Lung (tissue), 12 donors: ENCODE results near the gene MAB21L4. TPM values are rescaled to one million over a fixed set of nuclear protein-coding genes. Genes with fewer than 3 reads are reported as not detected.
A peak's percentile ranks its signal among the peaks of the same experiment; 100 is the strongest.

Experiments used
- ATAC-seq: fragments of 200-7000 bp; cut with Tn5 transposase; one replicate; pipeline ENCODE4 v1.9.1; 2020; ENCODE audit warnings: moderate number of reproducible peaks; ENCODE audit not compliant: insufficient read depth, low FRiP score
- DNase-seq, 3 donors: peaks; one replicate each; pipeline ENCODE4 v3.0.0-alpha.2; 2013 to 2017
- H3K27ac ChIP-seq, 2 donors: one replicate each; pipeline ENCODE4 v1.5.1; 2013; ENCODE audit warnings: mild to moderate bottlenecking in 2 of 2, moderate library complexity in 2 of 2, control low read depth in 1 of 2, inconsistent platforms in 1 of 2, low read depth in 1 of 2, low read length in 1 of 2
- H3K27me3 ChIP-seq, 3 donors: one replicate each; pipeline ENCODE4 v1.5.1; 2013; ENCODE audit warnings: low read length in 2 of 3; ENCODE audit not compliant: control insufficient read depth in 3 of 3, insufficient read depth in 3 of 3
- H3K36me3 ChIP-seq, 4 donors: one replicate each; pipeline ENCODE4 v1.5.1; 2013; ENCODE audit warnings: low read length in 4 of 4, mild to moderate bottlenecking in 1 of 4, moderate library complexity in 1 of 4; ENCODE audit not compliant: control insufficient read depth in 4 of 4, insufficient read depth in 4 of 4
- H3K4me1 ChIP-seq, 5 donors: one replicate each; pipeline ENCODE4 v1.5.1; 2013; ENCODE audit warnings: low read length in 5 of 5, mild to moderate bottlenecking in 2 of 5, moderate library complexity in 1 of 5; ENCODE audit not compliant: control insufficient read depth in 5 of 5, insufficient read depth in 5 of 5
- H3K4me3 ChIP-seq: one replicate; pipeline ENCODE4 v1.5.1; 2013; ENCODE audit warnings: mild to moderate bottlenecking, control low read depth, moderate library complexity
- H3K9ac ChIP-seq, 2 donors: one replicate each; pipeline ENCODE4 v1.5.1; 2013; ENCODE audit warnings: low read length in 2 of 2, control low read depth in 1 of 2; ENCODE audit not compliant: insufficient read depth in 1 of 2
- H3K9me3 ChIP-seq, 4 donors: one replicate each; pipeline ENCODE4 v1.5.1; 2013; ENCODE audit warnings: low read length in 3 of 4, mild to moderate bottlenecking in 1 of 4, moderate library complexity in 1 of 4; ENCODE audit not compliant: control insufficient read depth in 4 of 4, insufficient read depth in 3 of 4
- WGBS, 2 donors: extraction: QIAGEN DNeasy Blood & Tissue Kit; methylation state at CpG; one replicate each; pipeline ENCODE4 v1.1.7; 2013; 5-methylcytosine and 5-hydroxymethylcytosine counted together
- polyA plus RNA-seq, 2 donors: library from polyadenylated mRNA; stranded (reverse); fragments of 200-250 nt; gene quantifications; one replicate each; pipeline ENCODE4 v1.2.1, GENCODE V29; 2013
- total RNA-seq, 2 donors: library from RNA; depleted of rRNA in 1 of 2; stranded (reverse); fragments of >200 nt in 1 of 2; gene quantifications; one replicate each; pipeline ENCODE4 v1.2.1, GENCODE V29; 2014 to 2021
- TF ChIP-seq, protein P1 (sequence below): IDR thresholded peaks from 2 replicates; pipeline ENCODE4 v1.5.1; 2012; ENCODE audit warnings: mild to moderate bottlenecking; ENCODE audit errors: control extremely low read depth, extremely low read depth
- donor health status: control.
- donor health status: control.
- donor health status: Bipolar disorder and iron deficiency.
- donor health status: healthy.
- donor health status: DM: yes; HTN: yes; CAD: no.

Gene MAB21L4
- total and polyA plus RNA-seq, 4 donors: 2.9 to 21.1 (median 6.8) TPM

DNA sequence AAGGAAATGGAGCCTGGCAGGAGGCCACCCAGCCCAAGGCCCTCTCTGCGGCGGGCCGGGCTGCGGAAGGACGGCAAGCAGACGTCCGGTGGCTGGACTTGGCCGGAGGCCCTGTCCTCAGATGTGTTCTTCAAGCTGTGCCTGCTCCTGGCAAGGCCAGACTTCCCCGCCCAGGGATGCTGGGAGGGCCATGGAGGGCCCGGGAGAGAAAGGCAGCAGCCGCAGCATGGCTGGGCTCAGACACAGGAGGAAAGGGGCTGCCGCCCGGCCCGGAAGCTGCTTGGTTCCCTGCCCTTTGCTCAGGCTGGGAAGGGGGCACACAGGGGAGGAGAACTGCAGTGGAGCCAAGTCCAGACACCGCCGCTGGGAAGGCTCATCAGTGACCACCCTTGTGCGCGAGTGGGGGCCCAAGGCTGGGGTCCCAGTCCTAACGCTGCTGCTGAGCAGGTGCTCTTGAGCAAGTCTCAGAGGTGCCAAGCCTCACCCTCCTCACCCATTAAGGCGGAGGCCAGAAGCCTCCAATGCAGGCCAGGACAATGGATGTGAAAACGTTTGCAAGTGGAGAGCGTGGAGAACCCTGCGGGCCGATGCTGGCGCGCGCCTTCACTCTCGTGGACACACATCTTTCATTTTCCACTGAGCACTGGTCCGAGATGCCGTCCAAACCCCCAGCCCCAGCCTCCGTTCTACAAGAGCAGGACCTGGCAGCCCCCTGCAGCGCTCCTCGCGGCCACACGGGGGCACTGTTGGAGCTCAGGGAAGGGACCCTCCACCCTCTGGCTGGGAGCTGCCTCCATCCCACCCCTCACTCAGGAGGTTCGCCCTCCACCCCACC is 18.1 kb upstream of the MAB21L4 start:
- Histone ChIP-seq H3K9me3 (no peaks in the 10 kb centered on the region), H3K27me3 (no peaks in the 10 kb centered on the region), H3K36me3 (no peaks in the 10 kb centered on the region), H3K4me1 (peaks cover 0 to 50% (median 21%) of the 10 kb centered on the region in 5 donors), H3K27ac (peak overlapping the region in 1 of 2 donors; percentile 84), H3K4me3 (no peak overlapping the region), H3K9ac (peak overlapping the region in 1 of 2 donors; percentile 5)
- TF ChIP-seq, protein P1, sequence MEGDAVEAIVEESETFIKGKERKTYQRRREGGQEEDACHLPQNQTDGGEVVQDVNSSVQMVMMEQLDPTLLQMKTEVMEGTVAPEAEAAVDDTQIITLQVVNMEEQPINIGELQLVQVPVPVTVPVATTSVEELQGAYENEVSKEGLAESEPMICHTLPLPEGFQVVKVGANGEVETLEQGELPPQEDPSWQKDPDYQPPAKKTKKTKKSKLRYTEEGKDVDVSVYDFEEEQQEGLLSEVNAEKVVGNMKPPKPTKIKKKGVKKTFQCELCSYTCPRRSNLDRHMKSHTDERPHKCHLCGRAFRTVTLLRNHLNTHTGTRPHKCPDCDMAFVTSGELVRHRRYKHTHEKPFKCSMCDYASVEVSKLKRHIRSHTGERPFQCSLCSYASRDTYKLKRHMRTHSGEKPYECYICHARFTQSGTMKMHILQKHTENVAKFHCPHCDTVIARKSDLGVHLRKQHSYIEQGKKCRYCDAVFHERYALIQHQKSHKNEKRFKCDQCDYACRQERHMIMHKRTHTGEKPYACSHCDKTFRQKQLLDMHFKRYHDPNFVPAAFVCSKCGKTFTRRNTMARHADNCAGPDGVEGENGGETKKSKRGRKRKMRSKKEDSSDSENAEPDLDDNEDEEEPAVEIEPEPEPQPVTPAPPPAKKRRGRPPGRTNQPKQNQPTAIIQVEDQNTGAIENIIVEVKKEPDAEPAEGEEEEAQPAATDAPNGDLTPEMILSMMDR: peak; percentile 65
- WGBS, 2 donors: 35 to 45% methylated on average over 35 to 36 of the region's 36 CpGs
- ATAC-seq (peak; percentile 42), DNase-seq (peak; percentile 84 to 92 (median 89))

DNA sequence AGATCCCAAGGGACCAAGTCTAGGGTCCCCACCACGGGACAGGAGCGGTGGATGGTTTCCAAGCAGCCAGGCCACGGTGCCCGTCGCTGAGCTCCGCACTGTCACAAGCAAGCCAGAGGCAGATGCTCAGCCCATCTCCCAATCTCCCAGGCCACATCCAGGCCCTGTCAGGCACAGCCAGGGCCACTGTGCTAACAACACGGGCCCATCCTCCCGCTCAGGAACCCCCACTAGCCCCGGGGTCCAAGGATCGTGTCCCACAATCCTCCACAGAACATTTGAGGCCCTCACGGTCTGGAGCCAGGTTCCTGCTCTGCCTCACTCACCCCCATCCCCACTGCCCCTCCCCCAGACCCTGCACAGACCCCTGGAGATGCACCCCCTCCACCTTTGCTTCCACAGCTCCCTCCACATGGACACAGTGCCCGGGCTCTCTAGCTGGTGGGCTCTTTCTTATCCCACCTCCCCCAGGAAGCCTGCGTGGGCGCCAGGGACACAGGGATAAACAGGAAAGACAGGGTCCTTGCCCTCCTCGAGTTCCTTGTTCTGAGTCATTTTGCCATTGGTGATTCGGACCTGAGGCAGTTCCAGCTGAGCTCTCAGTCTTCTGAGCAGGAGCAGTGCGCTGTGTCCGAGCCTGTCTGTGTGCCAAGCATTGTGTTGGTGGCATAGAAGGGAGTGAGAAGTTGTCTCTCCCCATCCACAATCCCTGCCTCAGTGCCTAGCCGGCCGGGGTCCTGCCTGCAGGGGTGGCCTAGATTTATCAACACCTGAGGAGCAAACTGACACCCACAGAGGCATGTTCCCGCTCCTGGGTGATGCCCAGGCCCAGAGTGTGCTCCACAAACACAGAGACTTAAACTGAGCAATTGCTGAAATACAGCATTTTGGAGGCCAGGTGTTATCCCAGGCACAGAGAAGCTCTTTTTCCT is 17.2 kb upstream of the MAB21L4 start:
- 74 to 86% methylated on average over 21 of the region's 21 CpGs for WGBS, 2 donors
- H3K27ac ChIP-seq: peak overlapping the region in 1 of 2 donors; percentile 84
- no peaks in the 10 kb centered on the region for H3K36me3 ChIP-seq
- H3K4me3 ChIP-seq: no peak overlapping the region
- no peak for ATAC-seq
- no peak overlapping the region for H3K9ac ChIP-seq
- peak in 2 of 3 donors; percentile 15 to 46 for DNase-seq
- TF ChIP-seq, protein P1: no peak
- no peaks in the 10 kb centered on the region for H3K27me3 ChIP-seq
- H3K4me1 ChIP-seq: peaks cover 0 to 47% (median 19%) of the 10 kb centered on the region in 5 donors
- H3K9me3 ChIP-seq: no peaks in the 10 kb centered on the region

DNA sequence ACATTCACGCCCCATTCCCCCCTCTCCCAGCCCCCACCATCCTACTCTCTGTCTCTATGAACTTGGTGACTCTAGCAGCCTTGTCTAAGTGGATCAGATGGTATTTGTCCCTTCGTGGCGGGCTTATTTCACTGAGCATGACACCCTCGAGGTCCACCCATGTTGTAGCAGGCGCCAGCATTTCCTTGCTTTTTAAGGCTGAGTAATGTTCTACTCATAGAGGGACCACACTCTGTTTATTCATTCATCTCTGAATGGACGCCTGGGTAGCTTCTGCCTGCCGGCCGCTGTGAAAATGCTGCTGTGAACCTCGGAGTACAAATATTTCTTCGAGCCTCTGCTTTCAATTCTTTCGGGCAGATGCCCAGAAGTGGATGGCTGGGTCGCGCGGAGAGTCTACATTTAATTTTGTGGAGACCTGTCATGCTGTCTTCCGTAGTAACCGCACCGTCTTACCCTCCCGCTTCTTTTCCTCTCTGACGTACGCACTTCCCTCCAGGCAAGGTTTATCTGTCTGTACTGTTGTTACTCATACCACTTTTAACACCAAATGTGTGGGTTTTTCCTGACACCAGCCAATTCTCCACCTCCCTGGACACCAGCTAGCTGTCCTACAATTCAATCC is 15.8 kb upstream of the MAB21L4 start:
- WGBS, 2 donors: 77 to 79% methylated on average over 19 to 20 of the region's 20 CpGs

More for the DNA sequence above, 15.8 kb upstream of the MAB21L4 start:
- Histone ChIP-seq H3K4me3 (no peak overlapping the region), H3K9me3 (no peaks in the 10 kb centered on the region), H3K27ac (no peak overlapping the region), H3K27me3 (no peaks in the 10 kb centered on the region), H3K9ac (no peak overlapping the region), H3K36me3 (no peaks in the 10 kb centered on the region), H3K4me1 (peaks cover 0 to 33% (median 13%) of the 10 kb centered on the region in 5 donors)
- ATAC-seq (no peak), DNase-seq (no peak)
- TF ChIP-seq, protein P1: no peak
